SKM-1 (cell line): ENCODE data around the gene KDM6A.
A peak's percentile ranks its signal among the peaks of the same experiment; 100 is the strongest.
"Not testable (repeated sequence)": the region's sequence is repeated elsewhere in the genome, so short reads cannot be mapped to it uniquely, and the experiment has no call there.

Experiments used
- DNase-seq: peaks from one replicate; lab custom pipeline; 2025; ENCODE audit not compliant: unreplicated experiment; lab: John Stamatoyannopoulos, UW

KDM6A gene

DNA sequence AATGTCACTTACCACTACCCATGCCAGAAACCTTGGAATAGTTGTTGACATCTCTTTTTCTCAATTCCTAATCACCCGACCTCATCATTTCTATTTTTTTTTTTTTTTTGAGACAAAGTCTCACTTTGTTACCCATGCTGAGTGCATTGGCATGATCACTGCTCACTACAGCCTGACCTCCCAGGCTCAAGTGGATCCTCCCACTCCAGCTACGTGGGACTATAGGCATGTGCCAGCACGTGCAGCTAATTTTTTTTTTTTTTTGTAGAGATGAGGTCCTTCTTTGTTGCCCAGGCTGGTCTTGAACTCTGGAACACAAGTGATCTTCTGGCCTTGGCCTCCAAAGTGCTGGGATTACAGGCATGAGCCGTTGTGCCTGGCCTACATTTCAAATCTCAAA is 12.0 kb downstream of the KDM6A start:
- no peak for DNase-seq

DNA sequence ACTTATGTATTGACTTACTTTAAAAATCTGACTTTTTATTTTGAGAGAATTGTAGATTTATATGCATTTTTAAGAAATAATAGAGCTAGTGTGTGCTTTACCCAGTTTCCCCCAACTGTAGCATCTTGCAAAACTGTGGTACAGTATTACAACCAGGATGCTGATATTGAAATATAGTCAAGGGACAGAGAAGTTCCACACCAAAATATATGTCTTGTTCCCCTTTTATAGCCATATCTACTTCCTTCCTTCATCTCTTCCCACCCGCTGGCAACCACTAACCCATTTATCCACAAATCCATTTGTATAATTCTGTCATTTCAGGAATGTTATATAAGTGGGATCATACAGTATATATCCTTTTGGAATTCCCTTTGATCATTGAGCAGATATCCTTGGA is 16.8 kb downstream of the KDM6A start:
- peak; percentile 5 for DNase-seq

DNA sequence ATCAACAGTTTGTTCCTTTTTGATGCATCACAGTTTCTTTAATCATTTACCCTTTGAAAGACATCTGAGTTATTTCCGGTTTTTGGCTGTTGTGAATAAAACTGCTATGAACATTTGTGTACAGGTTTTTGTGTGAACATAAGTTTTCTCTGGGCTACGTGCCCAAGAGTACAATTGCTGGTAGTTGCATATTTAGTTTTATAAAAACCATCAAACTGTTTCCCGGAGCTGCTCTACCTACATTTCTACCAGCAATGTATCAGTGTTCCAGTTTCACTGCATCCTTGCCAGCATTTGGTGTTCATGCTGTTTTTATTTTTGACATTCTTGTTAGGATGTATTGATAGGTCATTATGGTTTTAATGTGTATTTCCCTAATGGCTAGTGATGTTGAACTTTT is 17.3 kb downstream of the KDM6A start:
- DNase-seq, result no peak

DNA sequence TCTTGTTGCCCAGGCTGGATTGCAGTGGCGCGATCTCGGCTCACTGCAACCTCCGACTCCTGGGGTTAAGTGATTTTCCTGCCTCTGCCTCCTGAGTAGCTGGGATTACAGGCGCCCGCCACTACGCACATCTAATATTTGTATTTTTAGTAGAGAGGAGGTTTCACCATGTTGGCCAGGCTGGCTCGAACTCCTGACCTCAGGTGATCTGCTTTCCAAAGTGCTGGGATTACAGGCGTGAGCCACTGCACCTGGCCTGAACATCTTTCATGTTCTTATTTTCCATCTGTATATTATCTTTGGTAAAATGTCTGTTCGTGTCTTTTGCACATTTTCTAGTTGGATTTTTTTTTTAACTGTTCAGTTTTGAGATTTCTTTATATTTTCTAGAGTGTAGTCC is 17.7 kb downstream of the KDM6A start:
- not testable (repeated sequence) for DNase-seq

DNA sequence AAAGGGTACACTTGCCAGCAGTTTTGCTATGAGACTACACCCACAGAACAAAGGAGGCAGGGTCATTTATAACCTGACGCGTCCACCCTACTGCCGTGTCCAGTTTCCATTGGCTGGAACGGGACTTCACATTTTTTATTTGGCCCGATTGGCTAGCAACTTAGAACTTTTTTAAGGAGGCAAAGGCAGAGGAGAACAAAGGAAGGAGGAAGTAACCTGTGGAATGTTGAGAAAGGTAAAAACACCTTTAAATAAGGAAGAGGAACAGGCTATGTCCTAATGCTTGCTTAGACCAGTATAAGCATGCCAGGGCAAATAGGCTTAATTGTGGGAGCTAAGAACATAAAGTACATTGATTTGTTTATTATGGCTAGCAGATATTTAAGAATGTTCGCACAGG is 18.7 kb downstream of the KDM6A start:
- no peak for DNase-seq

DNA sequence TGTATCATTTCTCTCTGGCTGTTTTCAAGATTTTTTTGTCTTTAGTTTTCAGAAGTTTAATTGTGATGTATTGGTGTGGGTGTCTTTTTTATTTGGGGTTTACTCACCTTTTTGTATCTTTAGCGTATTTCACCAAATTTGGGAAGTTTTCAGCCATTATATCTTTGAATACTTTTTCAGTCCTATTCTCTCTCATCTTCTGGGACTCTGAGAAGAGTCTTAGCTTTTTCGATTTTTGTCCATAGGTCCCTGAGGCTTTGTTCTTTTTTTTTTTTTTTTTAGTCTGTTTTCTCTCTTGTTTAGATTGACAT is 23.8 kb downstream of the KDM6A start:
- no peak for DNase-seq

DNA sequence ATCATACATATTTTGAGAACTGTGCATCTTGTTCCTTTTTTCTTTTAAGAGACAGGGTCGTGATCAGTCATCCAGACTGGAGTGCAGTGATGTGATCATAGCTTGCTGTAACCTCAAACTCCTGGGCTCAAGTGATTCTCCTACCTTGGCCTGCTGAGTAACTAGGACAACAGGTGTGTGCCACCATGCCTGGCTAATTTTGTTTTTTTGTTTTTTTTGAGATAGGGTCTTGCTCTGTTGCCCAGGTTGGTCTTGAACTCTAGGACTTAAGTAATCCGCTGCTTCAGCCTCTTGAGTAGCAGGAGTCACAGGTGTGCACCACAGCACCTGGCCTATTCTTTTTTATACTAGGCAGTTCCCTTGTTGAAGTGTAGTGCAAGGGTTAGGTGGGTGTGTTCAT is 24.6 kb downstream of the KDM6A start:
- DNase-seq, result no peak

DNA sequence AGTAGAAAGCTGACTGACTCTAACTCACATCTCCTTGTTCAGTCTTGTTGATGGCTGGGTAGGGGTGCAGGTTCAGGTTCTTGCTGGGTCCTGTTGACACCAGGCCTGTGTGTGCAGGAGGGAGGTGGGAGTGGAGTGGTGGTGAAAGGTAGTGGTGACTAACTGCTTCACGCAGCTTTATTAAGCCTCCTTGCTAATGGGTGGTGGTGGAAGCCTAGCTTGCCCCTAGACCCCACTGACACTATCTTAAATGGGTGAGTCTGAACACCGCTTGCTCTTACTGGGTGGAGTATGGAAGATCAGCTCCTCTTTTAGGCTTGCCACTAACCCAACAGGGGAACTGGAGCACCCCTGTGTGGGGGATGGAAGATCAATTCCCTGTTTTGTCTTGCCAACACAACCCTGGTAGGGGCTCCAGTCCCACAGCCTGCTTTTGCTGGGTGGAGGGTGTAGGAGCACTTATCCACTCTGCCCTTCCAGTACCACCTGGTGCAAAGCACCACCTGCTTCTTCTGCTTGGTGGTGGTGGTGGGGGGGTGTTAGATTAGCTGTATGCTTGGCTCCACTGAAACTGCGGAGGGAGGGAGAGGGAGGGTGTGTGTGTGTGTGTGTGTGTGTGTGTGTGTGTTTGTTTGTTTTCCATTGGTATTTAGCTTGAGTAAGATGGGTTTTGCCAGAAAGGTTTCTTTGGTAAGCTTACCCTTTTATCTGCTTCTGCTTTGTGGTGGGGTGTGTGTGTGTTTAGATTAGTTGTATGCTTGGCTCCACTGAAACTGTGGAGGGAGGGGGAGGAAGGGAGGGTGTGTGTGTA is 25.6 kb downstream of the KDM6A start:
- DNase-seq, result no peak

DNA sequence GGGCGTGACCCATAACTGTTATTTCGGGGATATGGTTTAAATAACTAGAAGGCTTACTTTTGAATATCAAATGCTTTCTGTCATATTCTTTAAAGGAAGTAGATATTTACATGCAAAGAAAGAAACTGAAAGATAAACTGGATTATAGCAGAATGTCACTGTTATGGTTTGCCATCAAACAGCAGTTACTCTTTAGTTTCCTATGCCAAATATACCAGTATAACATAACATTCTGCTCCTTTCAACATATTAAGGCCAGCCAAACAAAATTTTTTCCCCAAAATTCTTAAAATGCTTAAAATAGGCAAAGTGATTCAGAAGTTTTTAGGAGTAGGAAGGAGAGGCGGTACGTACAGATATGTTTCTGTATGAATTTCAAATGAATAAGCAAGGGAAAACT is 27.0 kb downstream of the KDM6A start:
- no peak for DNase-seq

DNA sequence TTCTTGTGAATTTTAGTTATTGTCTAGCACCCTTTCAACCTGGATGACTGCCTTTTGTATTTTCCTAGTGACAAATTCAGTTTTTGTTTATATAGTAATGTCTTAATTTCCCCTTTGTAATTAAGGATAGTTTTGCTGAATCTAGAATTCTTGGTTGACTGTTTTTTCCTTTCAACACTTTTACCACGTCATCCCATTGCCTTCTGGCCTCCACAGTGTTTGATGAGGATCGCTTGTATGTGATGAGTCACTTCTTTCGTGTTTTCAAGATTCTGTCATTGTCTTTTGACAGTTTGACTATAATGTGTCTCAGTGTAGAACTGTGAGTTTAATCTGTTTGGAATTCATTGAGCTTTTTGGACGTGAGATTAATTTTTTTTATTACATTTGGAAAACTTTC is 30.1 kb downstream of the KDM6A start:
- DNase-seq, result no peak

DNA sequence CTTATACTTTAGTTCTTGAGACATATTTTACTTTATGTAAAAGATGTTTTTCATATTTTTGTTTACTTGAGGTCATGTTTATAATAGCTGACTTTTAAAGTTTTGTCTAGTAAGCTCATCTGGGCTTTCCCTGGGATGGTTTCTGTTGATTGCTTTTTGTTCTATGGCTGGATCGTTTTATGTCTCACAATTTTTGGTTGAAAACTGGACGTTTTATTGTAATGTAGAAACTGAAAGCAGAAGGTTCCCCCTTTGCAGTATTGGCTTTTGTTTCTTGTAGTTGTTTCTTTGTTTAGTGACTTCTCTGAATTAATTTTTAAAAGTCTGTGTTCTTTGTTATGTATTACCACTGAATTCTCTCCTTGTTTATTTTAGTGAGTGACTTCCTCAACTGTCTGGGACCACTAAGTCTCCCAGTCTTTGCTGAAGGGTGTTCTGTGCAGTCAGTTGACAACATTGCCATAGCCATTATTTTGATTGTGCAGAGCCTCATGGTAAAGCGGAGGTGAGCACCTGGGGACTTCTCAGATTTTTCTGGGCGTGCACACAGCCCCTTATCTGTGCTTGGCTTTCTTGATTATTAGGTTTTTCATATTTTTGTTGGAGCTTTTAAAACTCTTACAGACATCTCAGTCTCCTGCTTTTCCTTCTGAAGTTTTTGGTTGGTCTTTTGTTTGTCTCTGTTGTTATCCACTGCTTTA is 31.0 kb downstream of the KDM6A start:
- DNase-seq, result no peak

DNA sequence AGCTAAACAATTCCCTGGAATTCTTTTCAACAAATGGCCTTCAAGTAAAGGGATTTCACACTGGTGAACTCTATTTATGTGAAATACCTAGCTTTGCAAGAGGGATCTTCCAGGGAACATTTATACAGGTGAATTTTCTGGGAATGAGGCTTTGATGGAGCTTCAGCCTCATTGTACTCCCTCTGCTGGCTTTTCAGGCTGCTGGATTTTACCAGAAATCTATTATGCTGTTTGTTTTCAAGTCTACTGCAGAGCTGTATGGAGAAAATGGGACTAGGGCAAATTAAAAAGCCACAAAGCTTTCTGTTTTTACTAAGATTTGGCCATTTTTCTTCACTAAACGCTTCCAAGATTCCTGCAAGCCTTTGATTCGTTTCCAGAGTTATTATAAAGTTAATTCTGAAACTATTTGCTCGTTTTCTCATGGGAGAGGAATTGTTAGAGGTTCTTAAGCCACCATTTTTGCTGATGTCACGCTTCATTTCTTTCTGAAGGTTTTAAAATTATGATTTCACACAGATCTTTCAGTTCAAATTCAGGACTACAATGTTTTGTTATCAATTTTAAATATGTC is 31.6 kb downstream of the KDM6A start:
- DNase-seq, result no peak

DNA sequence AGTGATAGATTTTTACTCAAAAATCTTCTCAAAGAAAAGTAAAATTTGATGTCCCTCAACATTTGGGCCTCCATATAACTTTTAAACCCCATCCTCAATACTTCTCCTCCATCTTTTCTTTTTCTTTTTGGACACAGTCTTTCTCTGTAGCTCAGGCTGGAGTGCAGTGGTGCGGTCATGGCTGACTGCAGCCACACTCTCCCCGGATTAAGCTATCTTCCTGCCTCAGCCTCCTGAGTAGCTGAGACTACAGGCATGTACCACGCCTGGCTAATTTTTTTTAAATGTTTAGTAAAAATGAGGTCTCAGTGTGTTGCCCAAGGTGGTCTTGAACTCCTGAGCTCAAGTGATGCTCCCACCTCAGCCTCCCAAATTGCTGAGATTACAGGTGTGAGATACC is 33.1 kb downstream of the KDM6A start:
- no peak for DNase-seq

DNA sequence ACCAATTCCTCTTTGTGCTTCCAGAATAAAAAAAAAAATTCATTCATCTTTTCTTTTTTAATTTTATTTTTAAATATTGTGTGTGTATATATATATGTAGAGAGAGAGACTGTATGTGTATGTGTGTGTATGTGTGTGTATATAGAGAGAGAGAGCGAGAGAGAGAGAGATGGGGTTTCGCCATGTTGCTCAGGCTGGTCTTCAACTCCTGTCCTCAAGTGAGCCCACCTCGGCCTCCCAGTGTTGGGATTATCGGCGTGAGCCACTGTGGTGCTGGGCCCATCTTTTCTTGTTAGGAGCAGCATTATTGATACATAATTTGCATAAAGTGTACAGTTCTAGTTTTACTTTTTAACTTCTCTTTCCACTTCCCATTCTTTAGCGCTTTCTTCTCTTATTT is 33.6 kb downstream of the KDM6A start:
- no peak for DNase-seq

DNA sequence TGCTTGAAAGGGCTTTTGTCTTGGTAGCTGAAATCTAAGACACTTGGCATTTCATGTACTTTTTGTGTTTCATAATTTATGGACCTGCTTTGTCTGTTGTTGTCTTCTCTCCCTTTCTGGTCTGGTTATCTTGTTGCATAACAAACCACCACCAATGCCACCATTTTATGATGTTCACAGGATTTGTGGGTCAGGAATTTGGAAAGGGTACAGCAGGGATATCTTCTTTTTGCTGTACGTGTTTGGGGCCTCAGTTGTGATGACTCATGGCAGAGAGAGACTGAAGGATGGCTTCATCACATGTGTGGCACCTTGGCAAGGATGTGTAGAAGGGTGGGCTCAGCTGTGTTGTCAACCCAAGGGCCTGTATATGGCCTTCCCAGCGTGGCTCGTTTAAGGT is 35.2 kb downstream of the KDM6A start:
- no peak for DNase-seq

DNA sequence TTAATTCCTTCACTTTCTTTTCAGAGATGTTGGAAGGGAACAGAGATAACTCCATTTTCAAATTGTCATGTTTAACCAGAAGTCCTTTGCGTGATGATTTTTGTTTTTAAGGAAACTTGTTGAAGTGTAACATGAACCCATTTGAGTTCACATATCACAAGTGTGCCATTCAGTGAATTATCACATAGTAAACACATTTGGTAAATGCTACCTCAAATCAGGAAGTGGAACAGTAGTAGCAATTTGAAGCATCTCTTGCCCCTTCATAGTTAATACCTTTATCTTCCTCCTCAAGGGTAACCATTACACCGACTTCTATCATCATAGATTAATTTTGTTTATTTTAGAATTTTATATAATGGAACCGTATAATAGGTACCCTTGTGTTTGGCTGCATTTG is 35.8 kb downstream of the KDM6A start:
- DNase-seq, result no peak

DNA sequence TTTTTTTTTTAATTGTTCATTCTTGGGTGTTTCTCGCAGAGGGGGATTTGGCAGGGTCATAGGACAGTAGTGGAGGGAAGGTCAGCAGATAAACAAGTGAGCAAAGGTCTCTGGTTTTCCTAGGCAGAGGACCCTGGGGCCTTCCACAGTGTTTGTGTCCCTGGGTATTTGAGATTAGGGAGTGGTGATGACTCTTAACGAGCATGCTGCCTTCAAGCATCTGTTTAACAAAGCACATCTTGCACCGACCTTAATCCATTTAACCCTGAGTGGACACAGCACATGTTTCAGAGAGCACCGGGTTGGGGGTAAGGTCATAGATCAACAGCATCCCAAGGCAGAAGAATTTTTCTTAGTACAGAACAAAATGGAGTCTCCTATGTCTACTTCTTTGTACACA is 37.5 kb downstream of the KDM6A start:
- not testable (repeated sequence) for DNase-seq

DNA sequence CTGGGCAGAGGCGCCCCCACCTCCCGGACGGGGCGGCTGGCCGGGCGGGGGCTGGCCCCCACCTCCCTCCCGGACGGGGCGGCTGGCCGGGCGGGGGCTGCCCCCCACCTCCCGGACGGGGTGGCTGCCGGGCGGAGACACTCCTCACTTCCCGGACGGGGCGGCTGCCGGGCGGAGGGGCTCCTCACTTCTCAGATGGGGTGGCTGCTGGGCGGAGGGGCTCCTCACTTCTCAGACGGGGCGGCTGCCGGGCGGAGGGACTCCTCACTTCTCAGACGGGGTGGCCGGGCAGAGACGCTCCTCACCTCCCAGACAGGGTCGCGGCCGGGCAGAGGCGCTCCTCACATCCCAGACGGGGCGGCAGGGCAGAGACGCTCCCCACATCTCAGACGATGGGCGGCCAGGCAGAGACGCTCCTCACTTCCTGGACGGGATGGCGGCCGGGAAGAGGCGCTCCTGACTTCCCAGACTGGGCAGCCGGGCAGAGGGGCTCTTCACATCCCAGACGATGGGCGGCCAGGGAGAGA is 38.1 kb downstream of the KDM6A start:
- not testable (repeated sequence) for DNase-seq

DNA sequence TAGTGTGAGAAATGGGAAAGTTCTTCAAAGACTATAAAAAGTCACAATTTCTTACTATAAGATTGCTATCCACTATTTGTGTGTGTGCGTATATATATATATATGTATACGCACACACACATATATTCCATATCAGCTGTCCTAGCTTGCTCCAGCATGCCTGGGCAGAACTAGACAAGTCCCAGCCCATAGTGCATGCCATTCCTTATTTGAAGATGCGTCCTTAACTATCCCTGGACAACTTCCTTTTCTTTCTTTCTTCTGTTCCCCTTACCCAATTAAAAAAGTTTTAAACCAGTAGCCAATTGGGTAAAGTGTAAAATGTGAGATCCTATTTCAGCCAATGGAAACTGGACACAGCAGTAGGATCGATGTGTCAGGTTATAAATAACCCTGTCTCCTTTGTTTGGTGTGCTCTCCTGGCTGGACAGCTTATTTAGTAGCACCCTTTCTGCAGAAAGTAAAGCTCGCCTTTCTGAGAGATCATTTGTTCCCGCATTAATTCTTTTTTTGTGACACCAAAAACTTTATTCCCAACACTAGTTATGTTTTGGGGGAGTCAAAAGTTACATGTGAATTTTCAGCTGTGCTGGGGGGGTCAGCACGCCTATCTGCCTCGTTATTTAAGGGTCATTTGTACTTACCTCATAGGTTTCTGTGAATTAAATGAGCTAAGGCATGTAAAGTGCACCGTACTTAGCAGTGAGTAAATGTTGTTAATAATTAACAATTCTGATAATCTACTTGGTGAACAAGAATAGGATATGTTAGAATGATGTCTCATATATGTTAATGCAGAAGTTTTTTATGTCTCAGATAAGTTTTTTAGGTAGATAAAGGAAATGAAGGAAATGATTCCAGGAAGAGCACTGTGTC is 40.9 kb downstream of the KDM6A start:
- DNase-seq, result no peak

DNA sequence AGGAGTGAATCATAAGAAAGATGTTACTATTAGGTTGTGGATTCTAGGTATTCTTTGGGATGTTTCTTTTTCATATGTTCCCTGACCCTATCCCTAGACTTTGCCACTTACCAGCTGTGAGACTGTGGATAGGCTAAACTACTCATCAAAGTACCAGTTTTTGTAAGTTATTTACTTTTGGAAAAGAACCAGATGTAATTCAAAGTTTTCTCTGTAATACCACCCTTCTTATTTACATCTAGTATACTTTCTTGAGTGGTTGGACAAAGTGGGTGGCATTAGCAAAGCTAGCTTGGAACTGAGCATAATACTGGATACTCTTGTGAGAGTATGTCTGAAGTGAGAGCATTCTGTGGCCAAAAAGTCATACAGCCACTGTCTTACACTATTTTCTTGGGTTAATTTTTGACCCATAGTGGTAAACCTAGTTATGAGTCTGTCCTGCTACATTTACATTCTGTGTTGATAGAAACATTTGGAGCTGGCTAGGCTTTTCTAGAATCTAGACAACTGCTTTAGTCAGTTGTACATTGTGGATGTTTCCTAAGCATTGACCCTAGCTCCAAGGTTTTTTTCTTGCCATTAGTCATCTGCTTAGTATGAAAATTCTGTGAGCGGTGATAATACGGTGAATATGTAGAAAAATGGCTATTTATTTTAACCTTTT is 41.7 kb downstream of the KDM6A start:
- DNase-seq, result no peak

DNA sequence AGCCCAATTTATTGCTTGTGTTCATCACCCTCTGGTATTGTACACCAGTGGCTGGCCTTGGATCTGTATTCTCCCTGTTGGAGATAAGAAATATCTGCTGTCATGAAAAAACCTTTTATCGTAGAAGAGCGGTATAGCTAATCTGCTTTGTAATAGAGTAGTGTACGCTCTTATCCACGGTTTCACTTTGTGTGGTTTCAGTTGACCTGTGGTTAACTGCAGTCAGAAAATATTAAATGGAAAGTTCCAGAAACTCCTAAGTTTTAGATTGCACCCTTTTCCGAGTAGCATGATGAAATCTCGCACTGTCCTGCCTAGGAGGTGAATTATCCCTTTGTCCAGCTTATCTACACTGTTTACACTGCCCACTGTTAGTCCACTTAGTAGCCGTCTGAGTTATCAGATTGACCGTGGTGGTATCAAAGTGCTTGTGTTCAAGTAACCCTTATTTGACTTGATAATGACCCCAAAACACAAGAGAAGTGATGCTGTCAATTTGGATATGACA is 42.4 kb downstream of the KDM6A start:
- DNase-seq, result no peak
